Neural progenitor cell (in vitro differentiated cells): Measurements from ENCODE around the gene NEGR1. TPM values are rescaled to one million over a fixed set of nuclear protein-coding genes. Genes with fewer than 3 reads are reported as not detected.

ENCODE experiments used
- DNase-seq: peaks from one replicate; pipeline ENCODE4 v3.0.0-alpha.2; 2016; ENCODE audit warnings: low spot score
- H2AFZ ChIP-seq: fragments of 200-600 bp; sonication (generic); replicated peaks from 2 replicates; pipeline ENCODE4 v1.6.1; 2016; ENCODE audit warnings: antibody characterized with exemption
- H3F3A ChIP-seq: fragments of 200-600 bp; sonication (generic); 2 replicates; pipeline ENCODE4 v1.6.1; 2016; ENCODE audit warnings: antibody characterized with exemption, low read depth
- H3K27ac ChIP-seq: fragments of 200-600 bp; sonication (generic); 2 replicates; pipeline ENCODE4 v1.5.1; 2016; ENCODE audit warnings: mild to moderate bottlenecking
- H3K27me3 ChIP-seq: fragments of 200-600 bp; sonication (generic); 2 replicates; pipeline ENCODE4 v1.6.1; 2016; ENCODE audit warnings: mild to moderate bottlenecking, moderate library complexity
- H3K36me3 ChIP-seq: fragments of 200-600 bp; sonication (generic); 2 replicates; pipeline ENCODE4 v1.5.1; 2016
- H3K4me1 ChIP-seq: fragments of 200-600 bp; sonication (generic); 2 replicates; pipeline ENCODE4 v1.6.1; 2016; ENCODE audit warnings: mixed run types
- H3K4me2 ChIP-seq: fragments of 200-600 bp; sonication (generic); 2 replicates; pipeline ENCODE4 v1.6.1; 2016
- H3K4me3 ChIP-seq: fragments of 200-600 bp; sonication (generic); 2 replicates; pipeline ENCODE4 v1.5.1; 2016
- H3K79me2 ChIP-seq: fragments of 200-600 bp; sonication (generic); 2 replicates; pipeline ENCODE4 v1.6.1; 2016; ENCODE audit warnings: low read depth
- H3K9ac ChIP-seq: fragments of 200-600 bp; sonication (generic); 2 replicates; pipeline ENCODE4 v1.6.1; 2016
- H3K9me3 ChIP-seq: fragments of 200-600 bp; sonication (generic); 2 replicates; pipeline ENCODE4 v1.5.1; 2016; ENCODE audit warnings: low read depth
- H4K20me1 ChIP-seq: fragments of 200-600 bp; sonication (generic); 2 replicates; pipeline ENCODE4 v1.6.1; 2016; ENCODE audit warnings: low read depth
- H3K27ac Mint-ChIP-seq: 3 replicates; pipeline ENCODE4 v1.8.0; 2021; ENCODE audit warnings: mixed read lengths
- H3K27me3 Mint-ChIP-seq: 2 replicates; pipeline ENCODE4 v1.8.0; 2022; ENCODE audit warnings: low read depth, mild to moderate bottlenecking, inconsistent platforms, moderate library complexity, mixed read lengths; ENCODE audit not compliant: insufficient read depth
- H3K36me3 Mint-ChIP-seq: 3 replicates; pipeline ENCODE4 v1.8.0; 2021; ENCODE audit warnings: mixed read lengths
- H3K4me1 Mint-ChIP-seq: 3 replicates; pipeline ENCODE4 v1.8.0; 2021; ENCODE audit warnings: mixed read lengths
- H3K4me3 Mint-ChIP-seq: 3 replicates; pipeline ENCODE4 v1.8.0; 2021; ENCODE audit warnings: mild to moderate bottlenecking, moderate library complexity, mixed read lengths
- H3K9me3 Mint-ChIP-seq: 3 replicates; pipeline ENCODE4 v1.8.0; 2020; ENCODE audit warnings: mixed read lengths
- CTCF ChIP-seq: fragments of 200-600 bp; sonication (generic); IDR thresholded peaks from 2 replicates; pipeline ENCODE4 v1.5.1; 2017; ENCODE audit warnings: antibody characterized with exemption, mild to moderate bottlenecking
- EZH2 ChIP-seq: fragments of 200-600 bp; sonication (generic); IDR thresholded peaks from 2 replicates; pipeline ENCODE4 v1.6.1; 2017; ENCODE audit warnings: antibody characterized with exemption, mild to moderate bottlenecking, moderate library complexity
- EZH2phosphoT487 ChIP-seq: fragments of 200-600 bp; sonication (generic); IDR thresholded peaks from 2 replicates; pipeline ENCODE4 v1.6.1; 2017; ENCODE audit warnings: antibody characterized with exemption
- total RNA-seq: library from RNA; depleted of rRNA; stranded (reverse); fragments of >200 nt; gene quantifications from 2 replicates; pipeline ENCODE4 v1.2.3, GENCODE V29; 2015; ENCODE audit warnings: low replicate concordance

NEGR1 gene
- total RNA-seq, 1 donor from 2014 or later = 0.62 TPM

GRCh38 chr1:72271555-72272085 lies 10.7 kb downstream of the NEGR1 start:
- Mint-ChIP-seq H3K4me1 (no peaks in the 10 kb centered on the region), H3K9me3 (no peaks in the 10 kb centered on the region), H3K36me3 (no peaks in the 10 kb centered on the region), H3K27me3 (no peaks in the 10 kb centered on the region), H3K27ac (no peak overlapping the region), H3K4me3 (no peak overlapping the region)
- Histone ChIP-seq H3K36me3 (no peaks in the 10 kb centered on the region), H3K27me3 (no peaks in the 10 kb centered on the region), H3K4me2 (no peak overlapping the region), H3F3A (no peaks in the 10 kb centered on the region), H3K4me1 (no peaks in the 10 kb centered on the region), H4K20me1 (no peaks in the 10 kb centered on the region), H3K9ac (no peak overlapping the region), H2AFZ (no peak overlapping the region), H3K4me3 (no peak overlapping the region), H3K79me2 (no peaks in the 10 kb centered on the region), H3K27ac (no peak overlapping the region), H3K9me3 (no peaks in the 10 kb centered on the region)
- TF ChIP-seq EZH2phosphoT487 = no peak
- no peak for TF ChIP-seq EZH2
- no peak for TF ChIP-seq CTCF
- no peak for DNase-seq

- Mint-ChIP-seq H3K27me3 (no peaks in the 10 kb centered on the region), H3K36me3 (no peaks in the 10 kb centered on the region), H3K4me3 (no peak overlapping the region), H3K9me3 (no peaks in the 10 kb centered on the region), H3K4me1 (no peaks in the 10 kb centered on the region), H3K27ac (no peak overlapping the region)
- Histone ChIP-seq H3K9ac (no peak overlapping the region), H3K4me1 (no peaks in the 10 kb centered on the region), H3K36me3 (no peaks in the 10 kb centered on the region), H3K79me2 (no peaks in the 10 kb centered on the region), H3K4me2 (no peak overlapping the region), H2AFZ (no peak overlapping the region), H4K20me1 (no peaks in the 10 kb centered on the region), H3K4me3 (no peak overlapping the region), H3K27ac (no peak overlapping the region), H3K27me3 (no peaks in the 10 kb centered on the region), H3F3A (no peaks in the 10 kb centered on the region), H3K9me3 (no peaks in the 10 kb centered on the region)
- no peak for DNase-seq
- TF ChIP-seq EZH2 (no peak), CTCF (no peak), EZH2phosphoT487 (no peak)
These were observed 19.6 kb downstream of the NEGR1 start for GRCh38 chr1:72262735-72263134.

- Mint-ChIP-seq H3K36me3 (no peaks in the 10 kb centered on the region), H3K27ac (no peak overlapping the region), H3K4me3 (no peak overlapping the region), H3K27me3 (no peaks in the 10 kb centered on the region), H3K9me3 (no peaks in the 10 kb centered on the region), H3K4me1 (no peaks in the 10 kb centered on the region)
- Histone ChIP-seq H3F3A (no peaks in the 10 kb centered on the region), H3K36me3 (no peaks in the 10 kb centered on the region), H3K4me2 (no peak overlapping the region), H3K27me3 (no peaks in the 10 kb centered on the region), H3K9ac (no peak overlapping the region), H3K79me2 (no peaks in the 10 kb centered on the region), H3K4me3 (no peak overlapping the region), H4K20me1 (no peaks in the 10 kb centered on the region), H3K4me1 (no peaks in the 10 kb centered on the region), H2AFZ (no peak overlapping the region), H3K9me3 (no peaks in the 10 kb centered on the region), H3K27ac (no peak overlapping the region)
- TF ChIP-seq CTCF (no peak), EZH2 (no peak), EZH2phosphoT487 (no peak)
- DNase-seq = no peak
These were observed 29.2 kb downstream of the NEGR1 start for GRCh38 chr1:72253132-72253531.
